CD4-positive, alpha-beta T cell (primary cell): ENCODE data around the gene PYM1. TPM values are rescaled to one million over a fixed set of nuclear protein-coding genes. Genes with fewer than 3 reads are reported as not detected.

Experiments used
- ATAC-seq: fragments of 200-7000 bp; cut with Tn5 transposase; one replicate; pipeline ENCODE4 v1.10.0; 2022; ENCODE audit warnings: mild to moderate bottlenecking; ENCODE audit not compliant: poor library complexity
- CTCF ChIA-PET: fragments of 350-600 bp; sonication (Branson Sonifier 250); formaldehyde crosslinking; loops from one replicate; lab custom pipeline; 2021; ENCODE audit warnings: antibody characterized with exemption, inconsistent platforms; lab: Charles Lee
- POLR2A ChIA-PET: fragments of 350-600 bp; sonication (Branson Sonifier 250); formaldehyde crosslinking; loops from one replicate; lab custom pipeline; 2021; ENCODE audit warnings: antibody characterized with exemption, inconsistent platforms; lab: Charles Lee
- DNase-seq, 14 experiments: peaks; one replicate each; pipeline ENCODE4 v3.0.0-alpha.2; 2013 to 2020; ENCODE audit warnings: mixed read lengths in 2 of 14
- H3K27ac ChIP-seq, 2 donors: one replicate each; pipeline versions ENCODE4 v1.5.1 to v1.7.0; 2013; ENCODE audit warnings: low read length in 2 of 2, low read depth in 1 of 2, mild to moderate bottlenecking in 1 of 2
- H3K27me3 ChIP-seq, 2 experiments: 1 replicate in 1 of 2; 2 replicates in 1 of 2; pipeline versions ENCODE4 v1.6.1 to v1.7.0; 2013; ENCODE audit warnings: low read length in 2 of 2, control low read depth in 1 of 2, mild to moderate bottlenecking in 1 of 2, moderate library complexity in 1 of 2; ENCODE audit not compliant: insufficient read depth in 2 of 2, control insufficient read depth in 1 of 2
- H3K36me3 ChIP-seq: one replicate; pipeline ENCODE4 v1.6.1; 2013; ENCODE audit warnings: low read length, control low read depth; ENCODE audit not compliant: insufficient read depth
- H3K4me1 ChIP-seq: one replicate; pipeline ENCODE4 v1.6.1; 2013; ENCODE audit warnings: low read length, control low read depth; ENCODE audit not compliant: insufficient read depth
- H3K4me3 ChIP-seq: one replicate; pipeline ENCODE4 v1.5.1; 2013; ENCODE audit warnings: mild to moderate bottlenecking, low read length, moderate library complexity
- H3K9me3 ChIP-seq, 2 experiments: 1 replicate in 1 of 2; 2 replicates in 1 of 2; pipeline versions ENCODE4 v1.6.1 to v1.7.0; 2013; ENCODE audit warnings: low read length in 2 of 2, mild to moderate bottlenecking in 2 of 2, control low read depth in 1 of 2, moderate library complexity in 1 of 2; ENCODE audit not compliant: control insufficient read depth in 1 of 2, insufficient read depth in 1 of 2
- H3K27ac Mint-ChIP-seq: one replicate; pipeline ENCODE4 v1.8.0; 2020; ENCODE audit warnings: mixed read lengths
- H3K27me3 Mint-ChIP-seq: one replicate; pipeline ENCODE4 v1.8.0; 2021; ENCODE audit warnings: mixed read lengths
- H3K36me3 Mint-ChIP-seq: one replicate; pipeline ENCODE4 v1.8.0; 2021; ENCODE audit warnings: low read depth, mixed read lengths
- H3K4me1 Mint-ChIP-seq: one replicate; pipeline ENCODE4 v1.8.0; 2021; ENCODE audit warnings: low read depth, mixed read lengths
- H3K4me3 Mint-ChIP-seq: one replicate; pipeline ENCODE4 v1.8.0; 2020; ENCODE audit warnings: mild to moderate bottlenecking, mixed read lengths
- H3K9me3 Mint-ChIP-seq: one replicate; pipeline ENCODE4 v1.8.0; 2020; ENCODE audit warnings: mixed read lengths
- CTCF ChIP-seq: fragments of 200-600 bp; IDR thresholded peaks from one replicate; pipeline ENCODE4 v1.8.0; 2022; ENCODE audit warnings: antibody characterized with exemption, mild to moderate bottlenecking
- intact Hi-C, 2 experiments: fragments of 100-400 bp; cut with DNase I in 1 of 2; cut with micrococcal nuclease in 1 of 2; formaldehyde crosslinking; loops; one replicate each; pipeline versions ENCODE4 v1.15.1 to v1.9.0; 2023 to 2025; cut with DNase I, micrococcal nuclease
- total RNA-seq, 174 experiments: library from RNA in 2 of 174; stranded (reverse) in 2 of 174; gene quantifications; one replicate each; pipeline ENCODE4 v1.2.3 and lab custom pipeline; 2021 to 2026

The PYM1 gene
- total RNA-seq, 2 experiments from 2014 or later: 13.7 to 16.7 TPM

DNA sequence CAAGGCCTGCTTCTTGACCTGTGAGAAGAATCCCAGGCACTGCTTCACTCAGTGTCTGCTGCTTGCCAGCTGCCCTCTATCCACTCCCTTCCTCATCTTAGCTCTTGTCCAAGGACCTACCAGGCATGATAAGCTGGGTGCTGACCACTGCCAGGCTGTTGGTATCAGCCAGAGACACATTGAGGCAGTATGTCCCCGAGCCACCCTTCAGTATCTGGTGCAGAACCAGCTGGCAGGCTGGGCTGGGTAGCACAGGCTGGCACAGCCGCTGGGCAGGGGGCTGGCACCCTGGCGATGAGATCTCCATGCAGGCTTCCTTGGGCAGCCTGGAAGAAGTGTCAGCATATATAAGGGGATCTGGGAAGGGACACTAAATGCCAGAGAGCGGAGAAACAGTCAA, 27.6 kb upstream of the PYM1 start:
- Mint-ChIP-seq H3K4me1 (peaks cover 25% of the 10 kb centered on the region), H3K9me3 (no peaks in the 10 kb centered on the region), H3K27ac (peak overlapping the region; percentile 66), H3K36me3 (peaks cover 52% of the 10 kb centered on the region), H3K27me3 (no peaks in the 10 kb centered on the region), H3K4me3 (no peak overlapping the region)
- H3K4me1 ChIP-seq: peaks cover 20% of the 10 kb centered on the region
- H3K27ac ChIP-seq: no peak overlapping the region
- ChIA-PET CTCF (interaction anchor here (1.6 kb wide), 1 partner anchor 41 kb away, joined by 7 read pairs; no protein-coding TSS in a partner anchor), POLR2A (interaction anchor here (1.3 to 6.0 kb wide), 10 partner anchors 10 to 138 kb away, joined by 3 to 72 read pairs (median 11); partner anchors contain the start of genes DGKA, ORMDL2, RAB5B and SARNP)
- no peaks in the 10 kb centered on the region for H3K27me3 ChIP-seq
- H3K36me3 ChIP-seq: peaks cover 49% of the 10 kb centered on the region
- no peak for TF ChIP-seq CTCF
- DNase-seq: no peak
- ATAC-seq: peak; percentile 13
- no peaks in the 10 kb centered on the region for H3K9me3 ChIP-seq
- H3K4me3 ChIP-seq: no peak overlapping the region
- intact Hi-C loops: loop anchor here in 1 of 2 experiments (5.0 kb wide), 1 partner anchor 213 kb away; the partner anchor contains the start of gene GDF11

- Histone ChIP-seq H3K4me1 (peaks cover 19% of the 10 kb centered on the region), H3K4me3 (no peak overlapping the region), H3K9me3 (no peaks in the 10 kb centered on the region), H3K36me3 (peaks cover 90% of the 10 kb centered on the region), H3K27me3 (no peaks in the 10 kb centered on the region), H3K27ac (no peak overlapping the region)
- peaks cover 40% of the 10 kb centered on the region for H3K4me1 Mint-ChIP-seq
- no peak overlapping the region for H3K4me3 Mint-ChIP-seq
- H3K36me3 Mint-ChIP-seq: peaks cover 83% of the 10 kb centered on the region
- DNase-seq (no peak), ATAC-seq (no peak)
- TF ChIP-seq CTCF: no peak
- CTCF ChIA-PET: interaction anchor here (1.0 kb wide), 1 partner anchor 11 kb away, joined by 3 read pairs; no protein-coding TSS in a partner anchor
- no peaks in the 10 kb centered on the region for H3K27me3 Mint-ChIP-seq
- intact Hi-C loops: no loop called here
- peak overlapping the region; percentile 72 for H3K27ac Mint-ChIP-seq
- POLR2A ChIA-PET: interaction anchor here (0.9 to 6.9 kb wide), 4 partner anchors 9 to 129 kb away, joined by 3 to 85 read pairs (median 14); partner anchors contain the start of genes DGKA and SARNP
- H3K9me3 Mint-ChIP-seq: no peaks in the 10 kb centered on the region
Observed at GRCh38 chr12:55946553-55946952, 18.9 kb upstream of the PYM1 start.

DNA sequence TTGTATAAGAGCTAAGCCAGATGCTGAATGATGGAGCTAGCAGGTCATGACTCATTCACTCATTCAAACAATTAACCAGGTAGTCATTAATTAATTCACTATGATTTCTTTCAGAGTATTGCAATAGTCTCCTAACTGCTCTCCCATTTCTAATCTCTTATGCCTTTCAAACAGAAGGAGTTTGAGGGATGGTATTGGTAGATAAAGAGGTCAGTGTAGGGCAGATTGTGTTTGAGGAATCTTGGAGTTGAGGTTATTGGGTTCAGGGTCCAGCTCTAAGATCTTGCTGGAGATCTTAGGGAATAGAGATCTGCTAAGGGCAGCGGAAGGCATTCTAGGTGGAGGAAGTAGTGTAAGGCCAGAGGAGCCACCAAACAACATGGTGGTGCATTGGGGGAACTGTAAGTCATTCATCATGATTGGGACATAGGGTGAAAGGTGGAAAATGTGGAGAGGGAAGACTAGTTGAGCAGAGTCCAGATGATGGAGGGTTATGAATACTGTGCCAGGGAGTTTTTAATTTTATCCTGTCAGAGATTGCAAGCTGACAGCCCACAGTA, 15.0 kb upstream of the PYM1 start:
- H3K36me3 ChIP-seq: peaks cover 98% of the 10 kb centered on the region
- peak overlapping the region in 1 of 2 donors; percentile 53 for H3K27ac ChIP-seq
- no peak for DNase-seq
- ATAC-seq: no peak
- POLR2A ChIA-PET: interaction anchor here (0.6 to 18.6 kb wide), 9 partner anchors 9 to 124 kb away, joined by 3 to 251 read pairs (median 4); partner anchors contain the start of genes ORMDL2, RAB5B and SARNP
- H3K9me3 ChIP-seq: no peaks in the 10 kb centered on the region
- peaks cover 99% of the 10 kb centered on the region for H3K36me3 Mint-ChIP-seq
- H3K27me3 ChIP-seq: no peaks in the 10 kb centered on the region
- intact Hi-C loops: no loop called here
- no peaks in the 10 kb centered on the region for H3K9me3 Mint-ChIP-seq
- H3K4me3 ChIP-seq: no peak overlapping the region
- TF ChIP-seq CTCF: no peak
- H3K27me3 Mint-ChIP-seq: no peaks in the 10 kb centered on the region
- H3K4me3 Mint-ChIP-seq: no peak overlapping the region
- H3K27ac Mint-ChIP-seq: peak overlapping the region; percentile 72
- H3K4me1 Mint-ChIP-seq: peaks cover 71% of the 10 kb centered on the region
- H3K4me1 ChIP-seq: peaks cover 58% of the 10 kb centered on the region
- CTCF ChIA-PET: interaction anchor here (1.7 to 5.4 kb wide), 3 partner anchors 15 to 204 kb away, joined by 4 to 86 read pairs (median 5); partner anchors contain the start of genes DGKA and PYM1
